Posterior vena cava (tissue), 2 donors: ENCODE measurements around the gene PTPRC. TPM values are rescaled to one million over a fixed set of nuclear protein-coding genes. Genes with fewer than 3 reads are reported as not detected.

Source experiments
- DNase-seq: peaks from one replicate; pipeline ENCODE4 v3.0.0-alpha.2; 2020; ENCODE audit warnings: low spot score
- intact Hi-C, 2 donors: fragments of 100-400 bp; cut with DNase I; formaldehyde crosslinking; loops; one replicate each; pipeline versions ENCODE4 v1.14.1 to v1.14.2; 2022 to 2023
- total RNA-seq, 2 donors: library from RNA; stranded (reverse); fragmentation: NEBNext Ultra II Directional; extraction: Animal tissue kit (Norgen Biotek cat#: 25700); gene quantifications; one replicate each; pipeline ENCODE4 v1.2.1, GENCODE V29; 2021
- donor health status: DM: yes; HTN: yes; CAD: no.
- donor health status: DM: yes; HTN: yes; CAD: no.

PTPRC gene
- total RNA-seq, 2 donors from 2014 or later, result 30.8 to 41.7 TPM

- no peak for DNase-seq
- intact Hi-C loops, result no loop called here
Observed at GRCh38 chr1:198640174-198640573, 1.3 kb downstream of the PTPRC start.

- intact Hi-C loops, result no loop called here
- no peak for DNase-seq
Observed at GRCh38 chr1:198641501-198641900, 2.7 kb downstream of the PTPRC start.

GRCh38 chr1:198641966-198642668, 3.3 kb downstream of the PTPRC start:
- DNase-seq, result no peak
- intact Hi-C loops, result no loop called here

GRCh38 chr1:198642983-198643382, 4.1 kb downstream of the PTPRC start:
- no peak for DNase-seq

GRCh38 chr1:198643808-198644207, 5.0 kb downstream of the PTPRC start:
- intact Hi-C loops, result no loop called here
- no peak for DNase-seq

More at GRCh38 chr1:198642983-198643382, 4.1 kb downstream of the PTPRC start:
- intact Hi-C loops, result no loop called here

- intact Hi-C loops, result no loop called here
- no peak for DNase-seq
Observed at GRCh38 chr1:198647055-198647454, 8.2 kb downstream of the PTPRC start.

- DNase-seq, result no peak
- intact Hi-C loops, result no loop called here
Observed at GRCh38 chr1:198648592-198648991, 9.8 kb downstream of the PTPRC start.

- DNase-seq, result no peak
- intact Hi-C loops, result no loop called here
Observed at GRCh38 chr1:198649232-198649967, 10.6 kb downstream of the PTPRC start.

- intact Hi-C loops, result no loop called here
- no peak for DNase-seq
Observed at GRCh38 chr1:198649968-198650338, 11.1 kb downstream of the PTPRC start.

- no peak for DNase-seq
- intact Hi-C loops, result no loop called here
Observed at GRCh38 chr1:198650506-198650905, 11.7 kb downstream of the PTPRC start.

- intact Hi-C loops, result no loop called here
- DNase-seq, result no peak
Observed at GRCh38 chr1:198651650-198652400, 13.0 kb downstream of the PTPRC start.

- no peak for DNase-seq
- intact Hi-C loops, result no loop called here
Observed at GRCh38 chr1:198653808-198654413, 15.1 kb downstream of the PTPRC start.

GRCh38 chr1:198655459-198656121, 16.8 kb downstream of the PTPRC start:
- intact Hi-C loops, result no loop called here
- no peak for DNase-seq

GRCh38 chr1:198656500-198656932, 17.7 kb downstream of the PTPRC start:
- peak; percentile 84 for DNase-seq
- intact Hi-C loops, result no loop called here

GRCh38 chr1:198657550-198658064, 18.8 kb downstream of the PTPRC start:
- DNase-seq, result no peak
- intact Hi-C loops, result no loop called here

- DNase-seq, result no peak
- intact Hi-C loops, result no loop called here
Observed at GRCh38 chr1:198660341-198661261, 21.8 kb downstream of the PTPRC start.

- no peak for DNase-seq
- intact Hi-C loops, result no loop called here
Observed at GRCh38 chr1:198662821-198663220, 24.0 kb downstream of the PTPRC start.
